Right ventricle myocardium superior (tissue), 1 donor: ENCODE measurements around the gene TMEM181. TPM values are rescaled to one million over a fixed set of nuclear protein-coding genes. Genes with fewer than 3 reads are reported as not detected.
"Not testable (repeated sequence)": the region's sequence is repeated elsewhere in the genome, so short reads cannot be mapped to it uniquely, and the experiment has no call there.

Experiments
- ATAC-seq: fragments of 200-7000 bp; cut with Tn5 transposase; one replicate; pipeline ENCODE4 v1.9.1; 2020; ENCODE audit warnings: mild to moderate bottlenecking; ENCODE audit not compliant: poor library complexity
- DNase-seq: peaks from one replicate; pipeline ENCODE4 v3.0.0-alpha.2; 2020
- intact Hi-C: fragments of 100-400 bp; cut with DNase I; formaldehyde crosslinking; loops from one replicate; pipeline ENCODE4 v1.11.2; 2022
- total RNA-seq: library from RNA; stranded (reverse); fragmentation: NEBNext Ultra II Directional; extraction: Animal tissue kit (Norgen Biotek cat#: 25700); gene quantifications from one replicate; pipeline ENCODE4 v1.2.1, GENCODE V29; 2021
- donor health status: DM: no; HTN: yes; CAD: no; lungs with severe emphysema.

Gene TMEM181
- total RNA-seq, 1 donor from 2014 or later, result 8.8 TPM

- intact Hi-C loops, result no loop called here
- DNase-seq (peak; percentile 51), ATAC-seq (peak; percentile 40)
These were observed 103.2 kb downstream of the TMEM181 start for GRCh38 chr6:158662954-158663624.

- DNase-seq, result no peak
- intact Hi-C loops, result no loop called here
- no peak for ATAC-seq
These were observed 103.8 kb downstream of the TMEM181 start for GRCh38 chr6:158663625-158664165.

GRCh38 chr6:158665332-158665731 is 105.4 kb downstream of the TMEM181 start:
- intact Hi-C loops, result no loop called here
- no peak for ATAC-seq
- DNase-seq, result no peak

GRCh38 chr6:158666628-158667359 is 106.9 kb downstream of the TMEM181 start:
- intact Hi-C loops, result no loop called here
- DNase-seq (no peak), ATAC-seq (peak; percentile 70)

GRCh38 chr6:158667360-158667981 is 107.6 kb downstream of the TMEM181 start:
- intact Hi-C loops, result no loop called here
- ATAC-seq (no peak), DNase-seq (no peak)

- ATAC-seq (no peak), DNase-seq (no peak)
- intact Hi-C loops, result no loop called here
These were observed 108.8 kb downstream of the TMEM181 start for GRCh38 chr6:158668707-158669103.

- no peak for ATAC-seq
- DNase-seq, result no peak
- intact Hi-C loops, result no loop called here
These were observed 109.5 kb downstream of the TMEM181 start for GRCh38 chr6:158669145-158670035.

GRCh38 chr6:158672119-158672518 is 112.2 kb downstream of the TMEM181 start:
- intact Hi-C loops, result not testable (repeated sequence)

GRCh38 chr6:158672726-158673125 is 112.8 kb downstream of the TMEM181 start:
- intact Hi-C loops, result no loop called here
- DNase-seq, result no peak
- ATAC-seq, result no peak

More at GRCh38 chr6:158672119-158672518, 112.2 kb downstream of the TMEM181 start:
- ATAC-seq, DNase-seq: not testable (repeated sequence)

GRCh38 chr6:158674342-158675131 is 114.6 kb downstream of the TMEM181 start:
- no peak for ATAC-seq
- no peak for DNase-seq
- intact Hi-C loops, result no loop called here

GRCh38 chr6:158677094-158677493 is 117.2 kb downstream of the TMEM181 start:
- ATAC-seq, DNase-seq, intact Hi-C loops: not testable (repeated sequence)

- intact Hi-C loops, result no loop called here
- DNase-seq (no peak), ATAC-seq (no peak)
These were observed 118.2 kb downstream of the TMEM181 start for GRCh38 chr6:158677906-158678578.

GRCh38 chr6:158680015-158680414 is 120.1 kb downstream of the TMEM181 start:
- no peak for ATAC-seq
- intact Hi-C loops, result loop anchor here (10.0 kb wide), 1 partner anchor 455 kb away; no protein-coding TSS in a partner anchor
- DNase-seq, result no peak

GRCh38 chr6:158680481-158680880 is 120.6 kb downstream of the TMEM181 start:
- ATAC-seq (no peak), DNase-seq (no peak)
- intact Hi-C loops, result loop anchor here (10.0 kb wide), 1 partner anchor 456 kb away; no protein-coding TSS in a partner anchor

GRCh38 chr6:158684311-158684710 is 124.4 kb downstream of the TMEM181 start:
- intact Hi-C loops, result loop anchor here (10.0 kb wide), 1 partner anchor 460 kb away; no protein-coding TSS in a partner anchor
- DNase-seq (no peak), ATAC-seq (no peak)

- DNase-seq (no peak), ATAC-seq (no peak)
- intact Hi-C loops, result loop anchor here (10.0 kb wide), 1 partner anchor 460 kb away; no protein-coding TSS in a partner anchor
These were observed 124.9 kb downstream of the TMEM181 start for GRCh38 chr6:158684745-158685324.
